GM19099 (cell line): ENCODE data around the gene PRSS27.

Experiments
- POLR2A ChIP-seq: IDR thresholded peaks from 3 replicates; pipeline ENCODE4 v1.6.1; 2011; ENCODE audit warnings: low read depth; ENCODE audit not compliant: insufficient read length; ENCODE audit errors: extremely low read depth

Gene PRSS27

GRCh38 chr16:2708955-2709587 is 11.0 kb downstream of the PRSS27 start:
- no peak for TF ChIP-seq POLR2A

- no peak for TF ChIP-seq POLR2A
Observed at GRCh38 chr16:2708290-2708639, 11.8 kb downstream of the PRSS27 start.

GRCh38 chr16:2707368-2708289 is 12.4 kb downstream of the PRSS27 start:
- no peak for TF ChIP-seq POLR2A

- no peak for TF ChIP-seq POLR2A
Observed at GRCh38 chr16:2706611-2707311, 13.3 kb downstream of the PRSS27 start.

- no peak for TF ChIP-seq POLR2A
Observed at GRCh38 chr16:2706085-2706484, 13.9 kb downstream of the PRSS27 start.

- TF ChIP-seq POLR2A = no peak
Observed at GRCh38 chr16:2705351-2705750, 14.7 kb downstream of the PRSS27 start.

GRCh38 chr16:2704983-2705275 is 15.1 kb downstream of the PRSS27 start:
- TF ChIP-seq POLR2A = no peak

GRCh38 chr16:2704166-2704982 is 15.7 kb downstream of the PRSS27 start:
- no peak for TF ChIP-seq POLR2A

GRCh38 chr16:2702871-2703745 is 16.9 kb downstream of the PRSS27 start:
- no peak for TF ChIP-seq POLR2A

- no peak for TF ChIP-seq POLR2A
Observed at GRCh38 chr16:2702438-2702825, 17.6 kb downstream of the PRSS27 start.

GRCh38 chr16:2701713-2702437 is 18.1 kb downstream of the PRSS27 start:
- TF ChIP-seq POLR2A = no peak

- no peak for TF ChIP-seq POLR2A
Observed at GRCh38 chr16:2701272-2701671, 18.8 kb downstream of the PRSS27 start.

- no peak for TF ChIP-seq POLR2A
Observed at GRCh38 chr16:2700786-2701185, 19.2 kb downstream of the PRSS27 start.

- no peak for TF ChIP-seq POLR2A
Observed at GRCh38 chr16:2699791-2700600, 20.0 kb downstream of the PRSS27 start.
